ENCODE data around the gene RYR1.

Gene RYR1

GRCh38 chr19:38528931-38529330, 95.4 kb downstream of the RYR1 start:
- TF ChIP-seq CTCF (conservative IDR thresholded peaks at IDR 0.05; ENCODE audit: low read length) = no peak
- DNase-seq (ENCODE audit: low read depth) = no peak
- H3K4me3 ChIP-seq (ENCODE audit: low read length) = no peak overlapping the region

GRCh38 chr19:38531515-38531914, 98.0 kb downstream of the RYR1 start:
- no peak for TF ChIP-seq CTCF (conservative IDR thresholded peaks at IDR 0.05; ENCODE audit: low read length)
- H3K4me3 ChIP-seq (ENCODE audit: low read length) = no peak overlapping the region
- DNase-seq (ENCODE audit: low read depth) = no peak

GRCh38 chr19:38532939-38533338, 99.4 kb downstream of the RYR1 start:
- no peak overlapping the region for H3K4me3 ChIP-seq (ENCODE audit: low read length)
- TF ChIP-seq CTCF (conservative IDR thresholded peaks at IDR 0.05; ENCODE audit: low read length) = no peak
- no peak for DNase-seq (ENCODE audit: low read depth)

DNA sequence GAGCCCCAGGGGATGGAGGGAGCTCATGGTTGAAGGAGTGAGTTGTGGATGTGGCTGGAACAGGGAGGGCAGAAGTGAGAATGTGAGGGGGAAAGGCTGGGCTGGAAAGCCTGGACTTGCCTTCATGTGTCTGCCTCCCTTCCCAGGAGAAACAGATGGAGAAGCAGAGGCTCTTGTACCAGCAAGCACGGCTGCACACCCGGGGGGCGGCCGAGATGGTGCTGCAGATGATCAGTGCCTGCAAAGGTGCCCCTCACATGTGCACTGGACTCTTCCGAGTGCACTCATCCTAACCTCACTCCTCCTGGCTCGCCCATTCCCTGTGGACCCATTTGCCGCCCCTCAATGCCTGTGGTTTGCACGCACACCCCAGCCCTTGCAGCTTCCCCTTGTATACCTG, 101.1 kb downstream of the RYR1 start:
- no peak for DNase-seq (ENCODE audit: low read depth)
- H3K4me3 ChIP-seq (ENCODE audit: low read length) = no peak overlapping the region
- TF ChIP-seq CTCF (conservative IDR thresholded peaks at IDR 0.05; ENCODE audit: low read length) = no peak

GRCh38 chr19:38535212-38535611, 101.7 kb downstream of the RYR1 start:
- no peak overlapping the region for H3K4me3 ChIP-seq (ENCODE audit: low read length)
- DNase-seq (ENCODE audit: low read depth) = no peak
- no peak for TF ChIP-seq CTCF (conservative IDR thresholded peaks at IDR 0.05; ENCODE audit: low read length)

- no peak overlapping the region for H3K4me3 ChIP-seq (ENCODE audit: low read length)
- DNase-seq (ENCODE audit: low read depth) = no peak
- TF ChIP-seq CTCF (conservative IDR thresholded peaks at IDR 0.05; ENCODE audit: low read length) = no peak
Measured at GRCh38 chr19:38537071-38537936, 103.8 kb downstream of the RYR1 start.

DNA sequence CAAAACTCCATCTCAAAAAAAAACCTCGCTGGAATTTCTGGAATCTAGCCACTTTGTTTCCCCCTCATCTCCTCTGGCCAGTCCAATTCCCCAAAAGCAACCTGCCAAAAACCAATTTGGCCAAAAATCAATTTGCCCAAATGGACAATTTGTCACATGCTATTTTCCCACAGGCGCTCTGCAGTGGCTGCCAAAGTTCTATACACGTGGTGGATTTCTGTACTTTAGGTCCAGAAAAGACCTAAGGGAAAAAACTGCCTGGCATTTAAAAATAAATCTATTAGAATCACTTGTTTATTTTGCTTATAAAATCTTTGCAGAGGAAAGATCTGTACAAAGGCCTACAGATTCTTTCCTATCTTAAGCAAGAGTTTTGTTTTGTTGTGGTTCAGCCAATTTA, 104.9 kb downstream of the RYR1 start:
- H3K4me3 ChIP-seq (ENCODE audit: low read length) = no peak overlapping the region
- DNase-seq (ENCODE audit: low read depth) = no peak
- TF ChIP-seq CTCF (conservative IDR thresholded peaks at IDR 0.05; ENCODE audit: low read length) = no peak
